GM23338 (cell line): Measurements from ENCODE around the gene SNRPD3. TPM values are rescaled to one million over a fixed set of nuclear protein-coding genes. Genes with fewer than 3 reads are reported as not detected.

Experiments
- ATAC-seq: fragments of 200-7000 bp; cut with Tn5 transposase; 3 replicates; pipeline ENCODE4 v1.9.1; 2020
- DNase-seq: peaks from one replicate; pipeline ENCODE4 v3.0.0-alpha.2; 2015; ENCODE audit warnings: low spot score
- H2AFZ ChIP-seq: fragments of 200-600 bp; sonication (generic); 2 replicates; pipeline ENCODE4 v1.8.0; 2016; ENCODE audit warnings: antibody characterized with exemption, mild to moderate bottlenecking, moderate library complexity
- H3F3A ChIP-seq: fragments of 200-600 bp; sonication (generic); replicated peaks from 2 replicates; pipeline ENCODE4 v1.8.0; 2017; ENCODE audit warnings: antibody characterized with exemption, mixed run types, low read depth
- H3K27ac ChIP-seq: fragments of 200-600 bp; sonication (generic); 2 replicates; pipeline ENCODE4 v1.6.1; 2016; ENCODE audit warnings: low read depth
- H3K27me3 ChIP-seq: fragments of 200-600 bp; sonication (generic); 2 replicates; pipeline ENCODE4 v1.8.0; 2016; ENCODE audit warnings: mild to moderate bottlenecking, mixed run types, moderate library complexity; ENCODE audit not compliant: insufficient read depth
- H3K36me3 ChIP-seq: fragments of 200-600 bp; sonication (generic); 2 replicates; pipeline ENCODE4 v1.8.0; 2016; ENCODE audit warnings: mild to moderate bottlenecking; ENCODE audit not compliant: insufficient read depth
- H3K4me1 ChIP-seq: fragments of 200-600 bp; sonication (generic); 2 replicates; pipeline ENCODE4 v1.8.0; 2016; ENCODE audit warnings: mild to moderate bottlenecking, moderate library complexity; ENCODE audit not compliant: insufficient read depth
- H3K4me2 ChIP-seq: fragments of 200-600 bp; sonication (generic); 2 replicates; pipeline ENCODE4 v1.7.1; 2017; ENCODE audit warnings: mixed run types
- H3K4me3 ChIP-seq: fragments of 200-600 bp; sonication (generic); 2 replicates; pipeline ENCODE4 v1.6.1; 2016; ENCODE audit warnings: mixed run types
- H3K79me2 ChIP-seq: fragments of 200-600 bp; sonication (generic); replicated peaks from 2 replicates; pipeline ENCODE4 v1.8.0; 2017; ENCODE audit warnings: mild to moderate bottlenecking; ENCODE audit not compliant: insufficient read depth
- H3K9me2 ChIP-seq: fragments of 200-600 bp; sonication (generic); 2 replicates; pipeline ENCODE4 v1.8.0; 2017; ENCODE audit not compliant: insufficient read depth
- H4K20me1 ChIP-seq: fragments of 200-600 bp; sonication (generic); replicated peaks from 2 replicates; pipeline ENCODE4 v1.8.0; 2017; ENCODE audit warnings: mild to moderate bottlenecking; ENCODE audit not compliant: insufficient read depth
- H3K27ac Mint-ChIP-seq: 2 replicates; pipeline ENCODE4 v1.8.0; 2020; ENCODE audit warnings: inconsistent platforms, mild to moderate bottlenecking, moderate library complexity, mixed read lengths
- H3K27me3 Mint-ChIP-seq: 3 replicates; pipeline ENCODE4 v1.8.0; 2022; ENCODE audit warnings: low read depth, mild to moderate bottlenecking, moderate library complexity, mixed read lengths, inconsistent platforms; ENCODE audit not compliant: insufficient read depth, poor library complexity
- H3K36me3 Mint-ChIP-seq: 3 replicates; pipeline ENCODE4 v1.8.0; 2021; ENCODE audit warnings: low read depth, mild to moderate bottlenecking, inconsistent platforms, moderate library complexity, mixed read lengths
- H3K4me1 Mint-ChIP-seq: 3 replicates; pipeline ENCODE4 v1.8.0; 2020; ENCODE audit warnings: mild to moderate bottlenecking, inconsistent platforms, mixed read lengths
- H3K4me3 Mint-ChIP-seq: 3 replicates; pipeline ENCODE4 v1.8.0; 2021; ENCODE audit warnings: moderate library complexity, mild to moderate bottlenecking, inconsistent platforms, mixed read lengths
- H3K9me3 Mint-ChIP-seq: 3 replicates; pipeline ENCODE4 v1.8.0; 2020; ENCODE audit warnings: moderate library complexity, mild to moderate bottlenecking, inconsistent platforms, mixed read lengths
- EZH2 ChIP-seq: fragments of 200-600 bp; sonication (generic); IDR thresholded peaks from one replicate; pipeline ENCODE4 v1.8.0; 2017; ENCODE audit warnings: antibody characterized with exemption, mild to moderate bottlenecking, low read depth; ENCODE audit not compliant: unreplicated experiment
- POLR2AphosphoS5 ChIP-seq: IDR thresholded peaks from 2 replicates; pipeline ENCODE4 v1.6.1; 2016; ENCODE audit warnings: antibody characterized with exemption, low read depth
- STAT1 ChIP-seq: IDR thresholded peaks from one replicate; pipeline ENCODE4 v1.6.1; 2016; ENCODE audit warnings: antibody characterized with exemption; ENCODE audit not compliant: unreplicated experiment
- polyA plus RNA-seq: library from polyadenylated mRNA; unstranded; fragments of >200 nt; fragmentation: Nextera tagmentation; extraction: Ambion mirVana; gene quantifications from 2 replicates; pipeline ENCODE4 v1.2.1, GENCODE V29; 2016
- total RNA-seq: library from RNA; depleted of rRNA; stranded (reverse); fragments of >200 nt; shearing (Covaris generic); gene quantifications from 2 replicates; pipeline ENCODE4 v1.2.3, GENCODE V29; 2014
- TF ChIP-seq, protein P1 (sequence below): IDR thresholded peaks from 2 replicates; pipeline ENCODE4 v1.6.1; 2016; ENCODE audit warnings: antibody characterized with exemption
- TF ChIP-seq, protein P2 (sequence below), 2 experiments: fragments of 200-600 bp in 1 of 2; sonication (generic) in 1 of 2; conservative IDR thresholded peaks; 2 replicates each; pipeline versions ENCODE4 v1.5.1 to v1.6.1; 2016 to 2017; ENCODE audit warnings: antibody characterized with exemption in 2 of 2, low read depth in 2 of 2, mild to moderate bottlenecking in 2 of 2, moderate library complexity in 1 of 2
- TF ChIP-seq, protein P3 (sequence below): fragments of 250-450 bp; sonication (Bioruptor Pico); IDR thresholded peaks from 2 replicates; pipeline ENCODE4 v1.5.0; 2020; ENCODE audit warnings: mild to moderate bottlenecking, moderate library complexity

SNRPD3 gene
- total and polyA plus RNA-seq, 2 experiments from 2014 or later: 314 to 375 TPM

DNA sequence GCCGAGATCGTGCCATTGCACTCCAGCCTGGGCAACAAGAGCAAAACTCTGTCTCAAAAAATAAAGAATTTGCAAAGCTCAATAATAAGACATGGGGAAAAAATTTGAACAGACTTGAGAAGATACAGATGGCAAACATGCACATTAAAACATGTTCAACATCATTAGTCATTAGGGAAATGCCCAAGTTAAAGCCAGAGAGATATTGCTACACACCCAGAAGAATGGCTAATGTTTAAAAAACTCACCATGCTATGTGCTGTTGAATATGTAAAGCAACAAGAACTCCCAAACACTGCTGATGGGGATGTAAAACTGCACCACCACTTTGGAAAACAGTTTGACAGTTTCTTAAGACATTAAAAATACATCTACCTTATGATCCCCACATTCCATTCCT is 24.5 kb downstream of the SNRPD3 start:
- Mint-ChIP-seq H3K9me3 (no peaks in the 10 kb centered on the region), H3K27me3 (peaks cover 2% of the 10 kb centered on the region), H3K27ac (no peak overlapping the region), H3K4me1 (no peaks in the 10 kb centered on the region; the same call in 2 of the 3 replicates), H3K4me3 (no peak overlapping the region), H3K36me3 (peaks cover 5% of the 10 kb centered on the region; the same call in 2 of the 3 replicates)
- Histone ChIP-seq H4K20me1 (peaks cover 15% of the 10 kb centered on the region), H3K27me3 (no peaks in the 10 kb centered on the region), H3K27ac (no peak overlapping the region), H3F3A (peaks cover 18% of the 10 kb centered on the region; the same call in 1 of the 2 replicates), H3K4me1 (no peaks in the 10 kb centered on the region), H2AFZ (no peak overlapping the region), H3K4me3 (no peak overlapping the region), H3K4me2 (no peak overlapping the region), H3K36me3 (no peaks in the 10 kb centered on the region), H3K79me2 (no peaks in the 10 kb centered on the region), H3K9me2 (no peaks in the 10 kb centered on the region)
- no peak for TF ChIP-seq STAT1
- TF ChIP-seq, protein P1, sequence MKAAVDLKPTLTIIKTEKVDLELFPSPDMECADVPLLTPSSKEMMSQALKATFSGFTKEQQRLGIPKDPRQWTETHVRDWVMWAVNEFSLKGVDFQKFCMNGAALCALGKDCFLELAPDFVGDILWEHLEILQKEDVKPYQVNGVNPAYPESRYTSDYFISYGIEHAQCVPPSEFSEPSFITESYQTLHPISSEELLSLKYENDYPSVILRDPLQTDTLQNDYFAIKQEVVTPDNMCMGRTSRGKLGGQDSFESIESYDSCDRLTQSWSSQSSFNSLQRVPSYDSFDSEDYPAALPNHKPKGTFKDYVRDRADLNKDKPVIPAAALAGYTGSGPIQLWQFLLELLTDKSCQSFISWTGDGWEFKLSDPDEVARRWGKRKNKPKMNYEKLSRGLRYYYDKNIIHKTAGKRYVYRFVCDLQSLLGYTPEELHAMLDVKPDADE: no peak
- no peak for TF ChIP-seq POLR2AphosphoS5
- TF ChIP-seq, protein P2, sequence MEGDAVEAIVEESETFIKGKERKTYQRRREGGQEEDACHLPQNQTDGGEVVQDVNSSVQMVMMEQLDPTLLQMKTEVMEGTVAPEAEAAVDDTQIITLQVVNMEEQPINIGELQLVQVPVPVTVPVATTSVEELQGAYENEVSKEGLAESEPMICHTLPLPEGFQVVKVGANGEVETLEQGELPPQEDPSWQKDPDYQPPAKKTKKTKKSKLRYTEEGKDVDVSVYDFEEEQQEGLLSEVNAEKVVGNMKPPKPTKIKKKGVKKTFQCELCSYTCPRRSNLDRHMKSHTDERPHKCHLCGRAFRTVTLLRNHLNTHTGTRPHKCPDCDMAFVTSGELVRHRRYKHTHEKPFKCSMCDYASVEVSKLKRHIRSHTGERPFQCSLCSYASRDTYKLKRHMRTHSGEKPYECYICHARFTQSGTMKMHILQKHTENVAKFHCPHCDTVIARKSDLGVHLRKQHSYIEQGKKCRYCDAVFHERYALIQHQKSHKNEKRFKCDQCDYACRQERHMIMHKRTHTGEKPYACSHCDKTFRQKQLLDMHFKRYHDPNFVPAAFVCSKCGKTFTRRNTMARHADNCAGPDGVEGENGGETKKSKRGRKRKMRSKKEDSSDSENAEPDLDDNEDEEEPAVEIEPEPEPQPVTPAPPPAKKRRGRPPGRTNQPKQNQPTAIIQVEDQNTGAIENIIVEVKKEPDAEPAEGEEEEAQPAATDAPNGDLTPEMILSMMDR (conservative IDR thresholded peaks at IDR 0.05; ENCODE audit: low read depth in 2 of 2): no peak
- TF ChIP-seq, protein P3, sequence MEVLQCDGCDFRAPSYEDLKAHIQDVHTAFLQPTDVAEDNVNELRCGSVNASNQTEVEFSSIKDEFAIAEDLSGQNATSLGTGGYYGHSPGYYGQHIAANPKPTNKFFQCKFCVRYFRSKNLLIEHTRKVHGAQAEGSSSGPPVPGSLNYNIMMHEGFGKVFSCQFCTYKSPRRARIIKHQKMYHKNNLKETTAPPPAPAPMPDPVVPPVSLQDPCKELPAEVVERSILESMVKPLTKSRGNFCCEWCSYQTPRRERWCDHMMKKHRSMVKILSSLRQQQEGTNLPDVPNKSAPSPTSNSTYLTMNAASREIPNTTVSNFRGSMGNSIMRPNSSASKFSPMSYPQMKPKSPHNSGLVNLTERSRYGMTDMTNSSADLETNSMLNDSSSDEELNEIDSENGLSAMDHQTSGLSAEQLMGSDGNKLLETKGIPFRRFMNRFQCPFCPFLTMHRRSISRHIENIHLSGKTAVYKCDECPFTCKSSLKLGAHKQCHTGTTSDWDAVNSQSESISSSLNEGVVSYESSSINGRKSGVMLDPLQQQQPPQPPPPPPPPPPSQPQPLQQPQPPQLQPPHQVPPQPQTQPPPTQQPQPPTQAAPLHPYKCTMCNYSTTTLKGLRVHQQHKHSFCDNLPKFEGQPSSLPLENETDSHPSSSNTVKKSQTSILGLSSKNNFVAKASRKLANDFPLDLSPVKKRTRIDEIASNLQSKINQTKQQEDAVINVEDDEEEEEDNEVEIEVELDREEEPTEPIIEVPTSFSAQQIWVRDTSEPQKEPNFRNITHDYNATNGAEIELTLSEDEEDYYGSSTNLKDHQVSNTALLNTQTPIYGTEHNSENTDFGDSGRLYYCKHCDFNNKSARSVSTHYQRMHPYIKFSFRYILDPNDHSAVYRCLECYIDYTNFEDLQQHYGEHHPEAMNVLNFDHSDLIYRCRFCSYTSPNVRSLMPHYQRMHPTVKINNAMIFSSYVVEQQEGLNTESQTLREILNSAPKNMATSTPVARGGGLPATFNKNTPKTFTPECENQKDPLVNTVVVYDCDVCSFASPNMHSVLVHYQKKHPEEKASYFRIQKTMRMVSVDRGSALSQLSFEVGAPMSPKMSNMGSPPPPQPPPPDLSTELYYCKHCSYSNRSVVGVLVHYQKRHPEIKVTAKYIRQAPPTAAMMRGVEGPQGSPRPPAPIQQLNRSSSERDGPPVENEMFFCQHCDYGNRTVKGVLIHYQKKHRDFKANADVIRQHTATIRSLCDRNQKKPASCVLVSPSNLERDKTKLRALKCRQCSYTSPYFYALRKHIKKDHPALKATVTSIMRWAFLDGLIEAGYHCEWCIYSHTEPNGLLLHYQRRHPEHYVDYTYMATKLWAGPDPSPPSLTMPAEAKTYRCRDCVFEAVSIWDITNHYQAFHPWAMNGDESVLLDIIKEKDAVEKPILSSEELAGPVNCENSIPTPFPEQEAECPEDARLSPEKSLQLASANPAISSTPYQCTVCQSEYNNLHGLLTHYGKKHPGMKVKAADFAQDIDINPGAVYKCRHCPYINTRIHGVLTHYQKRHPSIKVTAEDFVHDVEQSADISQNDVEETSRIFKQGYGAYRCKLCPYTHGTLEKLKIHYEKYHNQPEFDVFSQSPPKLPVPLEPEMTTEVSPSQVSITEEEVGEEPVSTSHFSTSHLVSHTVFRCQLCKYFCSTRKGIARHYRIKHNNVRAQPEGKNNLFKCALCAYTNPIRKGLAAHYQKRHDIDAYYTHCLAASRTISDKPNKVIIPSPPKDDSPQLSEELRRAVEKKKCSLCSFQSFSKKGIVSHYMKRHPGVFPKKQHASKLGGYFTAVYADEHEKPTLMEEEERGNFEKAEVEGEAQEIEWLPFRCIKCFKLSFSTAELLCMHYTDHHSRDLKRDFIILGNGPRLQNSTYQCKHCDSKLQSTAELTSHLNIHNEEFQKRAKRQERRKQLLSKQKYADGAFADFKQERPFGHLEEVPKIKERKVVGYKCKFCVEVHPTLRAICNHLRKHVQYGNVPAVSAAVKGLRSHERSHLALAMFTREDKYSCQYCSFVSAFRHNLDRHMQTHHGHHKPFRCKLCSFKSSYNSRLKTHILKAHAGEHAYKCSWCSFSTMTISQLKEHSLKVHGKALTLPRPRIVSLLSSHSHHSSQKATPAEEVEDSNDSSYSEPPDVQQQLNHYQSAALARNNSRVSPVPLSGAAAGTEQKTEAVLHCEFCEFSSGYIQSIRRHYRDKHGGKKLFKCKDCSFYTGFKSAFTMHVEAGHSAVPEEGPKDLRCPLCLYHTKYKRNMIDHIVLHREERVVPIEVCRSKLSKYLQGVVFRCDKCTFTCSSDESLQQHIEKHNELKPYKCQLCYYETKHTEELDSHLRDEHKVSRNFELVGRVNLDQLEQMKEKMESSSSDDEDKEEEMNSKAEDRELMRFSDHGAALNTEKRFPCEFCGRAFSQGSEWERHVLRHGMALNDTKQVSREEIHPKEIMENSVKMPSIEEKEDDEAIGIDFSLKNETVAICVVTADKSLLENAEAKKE (CRISPR knock-in tag): no peak
- TF ChIP-seq EZH2: no peak
- DNase-seq (no peak), ATAC-seq (no peak)
